Caco-2 (cell line): ENCODE data around the gene LONP1. TPM values are rescaled to one million over a fixed set of nuclear protein-coding genes. Genes with fewer than 3 reads are reported as not detected.
A peak's percentile ranks its signal among the peaks of the same experiment; 100 is the strongest.

Experiments used
- BruUV-seq: library from RNA; stranded (reverse); fragments of 400-500 nt; replicated peaks from 2 replicates; lab custom pipeline; 2021; lab: Mats Ljungman, UMichigan
- CTCF ChIA-PET: fragments of 300-600 bp; sonication (Branson Sonifier 250); formaldehyde crosslinking; loops from one replicate; lab custom pipeline; 2022; ENCODE audit warnings: antibody characterized with exemption; lab: Charles Lee
- POLR2A ChIA-PET: fragments of 300-600 bp; sonication (Branson Sonifier 250); formaldehyde crosslinking; loops from one replicate; lab custom pipeline; 2022; ENCODE audit warnings: antibody characterized with exemption; lab: Charles Lee
- DNase-seq, 2 experiments: peaks; one replicate each; pipeline versions ENCODE4 v3.0.0 to v3.0.0-alpha.2; 2020 to 2022
- H3K27me3 ChIP-seq: replicated peaks from 2 replicates; pipeline ENCODE4 v1.6.0; 2011; ENCODE audit warnings: low read length; ENCODE audit not compliant: control insufficient read depth, insufficient read depth
- H3K36me3 ChIP-seq: 2 replicates; pipeline ENCODE4 v1.5.1; 2011; ENCODE audit warnings: low read length; ENCODE audit not compliant: control insufficient read depth, insufficient read depth
- H3K4me1 ChIP-seq: fragments of 250-450 bp; sonication (Bioruptor Pico); 2 replicates; pipeline ENCODE4 v1.5.1; 2020; ENCODE audit warnings: mild to moderate bottlenecking
- H3K4me3 ChIP-seq: 2 replicates; pipeline ENCODE4 v1.5.1; 2011; ENCODE audit warnings: low read depth, mild to moderate bottlenecking, control low read depth, low read length
- H3K9me3 ChIP-seq: fragments of 250-450 bp; sonication (Bioruptor Pico); 2 replicates; pipeline ENCODE4 v1.5.1; 2020; ENCODE audit warnings: mild to moderate bottlenecking, moderate library complexity
- H3K27ac Mint-ChIP-seq: one replicate; pipeline ENCODE4 v1.8.0; 2022; ENCODE audit warnings: mixed read lengths; ENCODE audit not compliant: unreplicated experiment
- H3K27me3 Mint-ChIP-seq: one replicate; pipeline ENCODE4 v1.8.0; 2022; ENCODE audit warnings: mixed read lengths; ENCODE audit not compliant: insufficient read depth, unreplicated experiment
- H3K36me3 Mint-ChIP-seq: one replicate; pipeline ENCODE4 v1.8.0; 2022; ENCODE audit warnings: mild to moderate bottlenecking, mixed read lengths; ENCODE audit not compliant: insufficient read depth, unreplicated experiment
- H3K4me1 Mint-ChIP-seq: one replicate; pipeline ENCODE4 v1.8.0; 2022; ENCODE audit warnings: low read depth, mixed read lengths; ENCODE audit not compliant: unreplicated experiment
- H3K4me3 Mint-ChIP-seq: one replicate; pipeline ENCODE4 v1.8.0; 2022; ENCODE audit warnings: mild to moderate bottlenecking, moderate library complexity, mixed read lengths; ENCODE audit not compliant: unreplicated experiment
- H3K9me3 Mint-ChIP-seq: one replicate; pipeline ENCODE4 v1.8.0; 2022; ENCODE audit warnings: mixed read lengths; ENCODE audit not compliant: unreplicated experiment
- intact Hi-C: fragments of 100-400 bp; cut with micrococcal nuclease; formaldehyde crosslinking; loops from one replicate; pipeline ENCODE4 v1.10.0; 2022; ENCODE audit not compliant: unreplicated experiment
- total RNA-seq: library from RNA; stranded (reverse); gene quantifications from 2 replicates; pipeline ENCODE4 v1.2.3, GENCODE V29; 2022
- TF ChIP-seq, protein P1 (sequence below), 2 experiments: fragments of 200-600 bp in 1 of 2; IDR thresholded peaks; 1 replicate in 1 of 2; 2 replicates in 1 of 2; pipeline versions ENCODE4 v1.5.1 to v1.8.0; 2011 to 2022; ENCODE audit warnings: antibody characterized with exemption in 1 of 2, control low read depth in 1 of 2, inconsistent platforms in 1 of 2, low read depth in 1 of 2, low read length in 1 of 2, mild to moderate bottlenecking in 1 of 2, moderate library complexity in 1 of 2; ENCODE audit not compliant: insufficient read depth in 1 of 2, severe bottlenecking in 1 of 2, unreplicated experiment in 1 of 2

Gene LONP1
- total RNA-seq, 1 experiment from 2014 or later: 208 TPM

DNA sequence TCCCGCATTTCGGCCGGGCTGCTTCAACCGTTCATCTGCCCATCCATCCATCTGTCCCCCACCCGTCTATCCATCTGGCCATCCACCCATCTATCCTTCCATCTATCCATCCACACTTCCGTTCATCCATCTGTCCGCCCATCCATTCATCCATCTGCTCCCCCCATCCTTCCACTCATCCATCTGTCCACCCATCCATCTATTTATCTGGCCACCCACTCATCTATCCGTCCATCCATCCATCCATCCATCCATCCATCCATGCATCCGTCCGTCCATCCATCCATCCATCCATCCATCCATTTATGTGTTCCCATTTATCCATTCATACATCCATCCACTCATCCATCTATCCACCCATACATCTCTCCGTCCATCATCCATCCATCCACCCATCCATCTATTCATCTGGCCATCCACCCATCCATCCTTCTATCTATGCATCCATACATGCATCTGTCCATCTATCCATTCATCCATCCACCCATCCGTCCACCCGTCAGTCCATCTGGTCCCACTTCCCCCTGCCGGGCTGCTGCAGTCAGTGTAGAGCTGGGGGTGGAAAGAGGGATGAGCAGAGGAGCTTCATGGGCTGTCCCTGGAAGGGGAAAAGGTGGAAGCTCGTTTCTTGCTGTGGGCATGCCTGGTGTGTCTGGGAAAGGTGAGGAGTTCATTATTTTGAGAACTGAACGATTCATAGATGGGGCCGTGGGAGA, 38.4 kb downstream of the LONP1 start:
- Mint-ChIP-seq H3K36me3 (peaks cover 34% of the 10 kb centered on the region), H3K9me3 (no peaks in the 10 kb centered on the region), H3K4me1 (peaks cover 15% of the 10 kb centered on the region), H3K27me3 (no peaks in the 10 kb centered on the region), H3K4me3 (peak overlapping the region; percentile 79), H3K27ac (peak overlapping the region; percentile 26)
- no peaks in the 10 kb centered on the region for H3K36me3 ChIP-seq
- TF ChIP-seq, protein P1, sequence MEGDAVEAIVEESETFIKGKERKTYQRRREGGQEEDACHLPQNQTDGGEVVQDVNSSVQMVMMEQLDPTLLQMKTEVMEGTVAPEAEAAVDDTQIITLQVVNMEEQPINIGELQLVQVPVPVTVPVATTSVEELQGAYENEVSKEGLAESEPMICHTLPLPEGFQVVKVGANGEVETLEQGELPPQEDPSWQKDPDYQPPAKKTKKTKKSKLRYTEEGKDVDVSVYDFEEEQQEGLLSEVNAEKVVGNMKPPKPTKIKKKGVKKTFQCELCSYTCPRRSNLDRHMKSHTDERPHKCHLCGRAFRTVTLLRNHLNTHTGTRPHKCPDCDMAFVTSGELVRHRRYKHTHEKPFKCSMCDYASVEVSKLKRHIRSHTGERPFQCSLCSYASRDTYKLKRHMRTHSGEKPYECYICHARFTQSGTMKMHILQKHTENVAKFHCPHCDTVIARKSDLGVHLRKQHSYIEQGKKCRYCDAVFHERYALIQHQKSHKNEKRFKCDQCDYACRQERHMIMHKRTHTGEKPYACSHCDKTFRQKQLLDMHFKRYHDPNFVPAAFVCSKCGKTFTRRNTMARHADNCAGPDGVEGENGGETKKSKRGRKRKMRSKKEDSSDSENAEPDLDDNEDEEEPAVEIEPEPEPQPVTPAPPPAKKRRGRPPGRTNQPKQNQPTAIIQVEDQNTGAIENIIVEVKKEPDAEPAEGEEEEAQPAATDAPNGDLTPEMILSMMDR (IDR thresholded peaks at IDR 0.05; ENCODE audit: insufficient read depth in 1 of 2, low read depth in 1 of 2, low read length in 1 of 2, severe bottlenecking in 1 of 2, unreplicated experiment in 1 of 2): no peak
- no peaks in the 10 kb centered on the region; the same call in 1 of the 2 replicates for H3K4me1 ChIP-seq
- POLR2A ChIA-PET: no interaction called here
- CTCF ChIA-PET: no interaction called here
- no peaks in the 10 kb centered on the region for H3K9me3 ChIP-seq
- H3K4me3 ChIP-seq: peak overlapping the region; percentile 91
- intact Hi-C loops: no loop called here
- BruUV-seq: no TSS peak
- DNase-seq: no peak
- no peaks in the 10 kb centered on the region for H3K27me3 ChIP-seq

DNA sequence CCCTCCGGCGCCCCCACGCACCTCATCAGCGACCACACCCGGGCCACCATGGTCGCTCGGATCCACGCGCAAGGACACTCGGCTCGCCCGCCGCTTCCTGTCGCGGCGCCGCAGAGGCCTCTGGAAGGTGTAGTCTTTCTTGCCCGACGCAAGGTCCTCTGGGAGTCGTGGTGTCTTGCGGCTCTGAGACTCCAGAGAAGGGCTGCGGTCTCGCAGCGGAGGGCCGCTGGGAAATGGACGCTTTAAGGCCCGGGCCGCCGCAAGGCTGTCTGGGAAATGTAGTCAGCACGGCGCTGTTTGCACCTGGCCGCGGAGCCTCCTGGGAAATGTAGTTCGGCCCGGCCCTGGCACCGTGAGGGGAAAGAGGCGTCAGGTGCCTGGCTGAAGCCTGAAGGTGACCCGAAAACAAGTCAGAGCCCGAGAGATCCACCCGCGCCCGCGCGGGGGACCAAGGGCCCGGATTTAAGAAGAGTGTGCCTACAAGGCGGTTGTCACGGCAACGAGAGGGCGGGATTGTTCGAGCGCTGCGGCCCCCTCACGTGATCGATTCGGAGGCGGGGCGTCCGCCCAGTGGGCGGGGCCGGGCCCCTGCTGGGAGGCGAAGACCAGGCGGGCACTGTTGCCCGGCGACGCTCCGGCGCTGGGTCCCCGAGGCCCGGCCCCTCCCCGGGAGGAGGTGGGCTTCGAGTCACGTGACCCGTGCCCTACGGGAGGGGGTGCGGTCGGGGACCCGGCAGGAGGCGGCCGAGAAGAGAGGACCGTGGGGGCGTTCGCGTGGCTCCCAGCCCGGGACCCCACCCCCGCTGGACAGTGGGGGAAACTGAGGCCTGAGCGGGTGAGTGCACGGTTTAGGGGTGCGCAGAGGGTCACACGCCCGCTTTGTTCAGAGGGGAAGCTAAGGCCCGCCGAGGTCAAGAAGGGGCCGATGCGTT, 39.2 kb downstream of the LONP1 start, which contains the start of the genes HSD11B1L and MICOS13:
Gene HSD11B1L (plus strand): TSS at position 591 of the 932 bp plus-strand sequence. CDS start 3,806 bp downstream, outside the sequence.
Gene MICOS13 (minus strand): TSS at position 80 of the 932 bp plus-strand sequence. CDS start 30 bp downstream, at position 50.
- DNase-seq: peak; percentile 96 to 98
- peak within 1 kb of the TSS; percentile 79 for H3K4me3 Mint-ChIP-seq
- H3K36me3 Mint-ChIP-seq: peaks cover 41% of the 10 kb centered on the region
- H3K4me3 ChIP-seq: peak within 1 kb of the TSS; percentile 91
- no TSS peak for BruUV-seq
- peaks cover 15% of the 10 kb centered on the region for H3K4me1 Mint-ChIP-seq
- no peaks in the 10 kb centered on the region; the same call in 1 of the 2 replicates for H3K4me1 ChIP-seq
- H3K9me3 Mint-ChIP-seq: no peaks in the 10 kb centered on the region
- no peaks in the 10 kb centered on the region for H3K9me3 ChIP-seq
- ChIA-PET CTCF (no interaction called here), POLR2A (no interaction called here)
- H3K27me3 ChIP-seq: no peaks in the 10 kb centered on the region
- H3K27ac Mint-ChIP-seq: peak within 1 kb of the TSS; percentile 96
- no peaks in the 10 kb centered on the region for H3K27me3 Mint-ChIP-seq
- TF ChIP-seq, protein P1 (IDR thresholded peaks at IDR 0.05; ENCODE audit: insufficient read depth in 1 of 2, low read depth in 1 of 2, low read length in 1 of 2, severe bottlenecking in 1 of 2, unreplicated experiment in 1 of 2): no peak
- intact Hi-C loops: loop anchor here (1.0 kb wide), 1 partner anchor 110 kb away; no protein-coding TSS in a partner anchor
- H3K36me3 ChIP-seq: no peaks in the 10 kb centered on the region

DNA sequence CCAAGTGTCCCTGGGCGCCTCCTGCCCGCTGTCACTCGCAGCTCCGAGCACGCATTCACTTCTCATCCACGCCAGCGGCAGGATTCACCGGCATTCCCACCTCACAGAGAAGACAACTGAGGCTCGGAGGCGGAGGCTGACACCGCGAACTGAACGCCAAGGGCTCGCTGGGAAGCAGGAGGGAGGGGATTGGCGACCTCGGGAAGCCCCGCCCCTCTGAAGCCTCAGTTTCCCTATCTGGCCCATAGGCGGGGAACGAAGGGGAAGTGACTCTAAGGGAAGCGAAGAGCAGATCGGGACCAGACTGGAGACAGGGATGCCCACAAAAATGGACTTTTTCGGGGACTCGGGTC, 39.9 kb downstream of the LONP1 start:
- H3K27me3 Mint-ChIP-seq: no peaks in the 10 kb centered on the region
- no peaks in the 10 kb centered on the region for H3K9me3 ChIP-seq
- BruUV-seq: TSS peak; percentile 77
- H3K4me3 ChIP-seq: peak overlapping the region; percentile 91
- H3K27me3 ChIP-seq: no peaks in the 10 kb centered on the region
- no peaks in the 10 kb centered on the region for H3K36me3 ChIP-seq
- ChIA-PET POLR2A (no interaction called here), CTCF (no interaction called here)
- H3K4me1 Mint-ChIP-seq: peaks cover 15% of the 10 kb centered on the region
- peaks cover 48% of the 10 kb centered on the region for H3K36me3 Mint-ChIP-seq
- no peaks in the 10 kb centered on the region for H3K9me3 Mint-ChIP-seq
- intact Hi-C loops: loop anchor here (1.0 kb wide), 1 partner anchor 110 kb away; no protein-coding TSS in a partner anchor
- H3K4me1 ChIP-seq: no peaks in the 10 kb centered on the region; the same call in 1 of the 2 replicates
- H3K27ac Mint-ChIP-seq: peak overlapping the region; percentile 96
- H3K4me3 Mint-ChIP-seq: peak overlapping the region; percentile 79
- TF ChIP-seq, protein P1 (IDR thresholded peaks at IDR 0.05; ENCODE audit: insufficient read depth in 1 of 2, low read depth in 1 of 2, low read length in 1 of 2, severe bottlenecking in 1 of 2, unreplicated experiment in 1 of 2): no peak
- no peak for DNase-seq
